Left lung (tissue), 10 donors: ENCODE data around the gene STIM1. TPM values are rescaled to one million over a fixed set of nuclear protein-coding genes. Genes with fewer than 3 reads are reported as not detected.
A peak's percentile ranks its signal among the peaks of the same experiment; 100 is the strongest.
"Not testable (repeated sequence)": the region's sequence is repeated elsewhere in the genome, so short reads cannot be mapped to it uniquely, and the experiment has no call there.

Experiments
- ATAC-seq: fragments of 200-7000 bp; cut with Tn5 transposase; one replicate; pipeline ENCODE4 v1.9.1; 2020; ENCODE audit warnings: moderate library complexity
- DNase-seq, 4 donors: peaks; one replicate each; pipeline ENCODE4 v3.0.0-alpha.2; 2013 to 2020
- H3K27ac ChIP-seq, 2 donors: fragments of 200-600 bp; sonication (generic) in 1 of 2; one replicate each; pipeline versions ENCODE4 v1.5.0 to v1.8.0; 2020 to 2021
- H3K27me3 ChIP-seq, 2 donors: fragments of 200-600 bp; sonication (generic) in 1 of 2; one replicate each; pipeline versions ENCODE4 v1.5.0 to v1.8.0; 2020 to 2021
- H3K36me3 ChIP-seq, 2 donors: fragments of 200-600 bp; sonication (generic) in 1 of 2; one replicate each; pipeline versions ENCODE4 v1.5.0 to v1.8.0; 2020 to 2021
- H3K4me1 ChIP-seq, 2 donors: fragments of 200-600 bp; one replicate each; pipeline ENCODE4 v1.8.0; 2021
- H3K4me3 ChIP-seq, 2 donors: fragments of 200-600 bp; sonication (generic) in 1 of 2; one replicate each; pipeline versions ENCODE4 v1.5.0 to v1.8.0; 2020 to 2021; ENCODE audit warnings: mild to moderate bottlenecking in 1 of 2
- H3K9me3 ChIP-seq, 2 donors: fragments of 200-600 bp; sonication (generic) in 1 of 2; one replicate each; pipeline versions ENCODE4 v1.5.0 to v1.8.0; 2020 to 2021
- CTCF ChIP-seq, 2 donors: fragments of 200-600 bp; sonication (generic) in 1 of 2; IDR thresholded peaks; one replicate each; pipeline versions ENCODE4 v1.5.0 to v1.8.0; 2021; ENCODE audit warnings: antibody characterized with exemption in 2 of 2
- intact Hi-C, 2 donors: fragments of 100-400 bp; cut with DNase I; formaldehyde crosslinking; loops; one replicate each; pipeline versions ENCODE4 v1.11.2 to v1.14.2; 2022
- polyA plus RNA-seq, 6 donors: library from polyadenylated mRNA; unstranded; fragments of 120-200 nt; gene quantifications; one replicate each; pipeline ENCODE4 v1.2.1, GENCODE V29; 2013; ENCODE audit not compliant: insufficient read length in 6 of 6
- total RNA-seq, 2 donors: library from RNA; stranded (reverse); fragmentation: NEBNext Ultra II Directional; extraction: Animal tissue kit (Norgen Biotek cat#: 25700); gene quantifications; one replicate each; pipeline ENCODE4 v1.2.1, GENCODE V29; 2021
- donor health status: DM: no; HTN: yes; CAD: no.
- donor health status: DM: no; HTN: no; CAD: no.

STIM1 gene
- total and polyA plus RNA-seq, 8 donors, result 38.9 to 56.0 (median 49.8) TPM

- H3K4me1 ChIP-seq, result peaks cover 0 to 8% of the 10 kb centered on the region in 2 donors
- no peak for DNase-seq
- no peaks in the 10 kb centered on the region for H3K9me3 ChIP-seq
- H3K27me3 ChIP-seq, result no peaks in the 10 kb centered on the region
- intact Hi-C loops, result no loop called here
- H3K27ac ChIP-seq, result no peak overlapping the region
- no peak overlapping the region for H3K4me3 ChIP-seq
- TF ChIP-seq CTCF (IDR thresholded peaks at IDR 0.05), result no peak
- no peak for ATAC-seq
- H3K36me3 ChIP-seq, result no peaks in the 10 kb centered on the region
Observed at GRCh38 chr11:4006946-4007680, 151.6 kb downstream of the STIM1 start.

GRCh38 chr11:4008116-4008515 is 152.7 kb downstream of the STIM1 start:
- Histone ChIP-seq H3K27ac (no peak overlapping the region), H3K27me3 (no peaks in the 10 kb centered on the region), H3K36me3 (no peaks in the 10 kb centered on the region), H3K9me3 (no peaks in the 10 kb centered on the region), H3K4me3 (no peak overlapping the region), H3K4me1 (peaks cover 0 to 8% of the 10 kb centered on the region in 2 donors)
- DNase-seq, result no peak
- TF ChIP-seq CTCF (IDR thresholded peaks at IDR 0.05), result no peak
- no peak for ATAC-seq
- intact Hi-C loops, result no loop called here

GRCh38 chr11:4016602-4017001 is 161.1 kb downstream of the STIM1 start:
- H3K36me3 ChIP-seq, H3K4me3 ChIP-seq, H3K27me3 ChIP-seq, H3K9me3 ChIP-seq, intact Hi-C loops, H3K4me1 ChIP-seq, H3K27ac ChIP-seq: not testable (repeated sequence)
- DNase-seq (peak in 1 of 4 donors; percentile 46), ATAC-seq (peak; percentile 64)

- Histone ChIP-seq H3K4me1 (no peaks in the 10 kb centered on the region), H3K4me3 (no peak overlapping the region), H3K27ac (no peak overlapping the region), H3K9me3 (no peaks in the 10 kb centered on the region), H3K36me3 (no peaks in the 10 kb centered on the region), H3K27me3 (no peaks in the 10 kb centered on the region)
- DNase-seq, result no peak
- intact Hi-C loops, result no loop called here
- ATAC-seq, result no peak
- TF ChIP-seq CTCF (IDR thresholded peaks at IDR 0.05), result no peak
Observed at GRCh38 chr11:4017129-4017528, 161.7 kb downstream of the STIM1 start.

GRCh38 chr11:4018641-4019040 is 163.2 kb downstream of the STIM1 start:
- H3K9me3 ChIP-seq, result no peaks in the 10 kb centered on the region
- no peak for ATAC-seq
- no peaks in the 10 kb centered on the region for H3K4me1 ChIP-seq
- intact Hi-C loops, result no loop called here
- H3K27me3 ChIP-seq, result no peaks in the 10 kb centered on the region
- H3K36me3 ChIP-seq, result no peaks in the 10 kb centered on the region
- H3K4me3 ChIP-seq, result no peak overlapping the region
- H3K27ac ChIP-seq, result no peak overlapping the region
- TF ChIP-seq CTCF (IDR thresholded peaks at IDR 0.05), result no peak
- DNase-seq, result no peak

- H3K27me3 ChIP-seq, result no peaks in the 10 kb centered on the region
- no peaks in the 10 kb centered on the region for H3K4me1 ChIP-seq
- no peaks in the 10 kb centered on the region for H3K9me3 ChIP-seq
- TF ChIP-seq CTCF (IDR thresholded peaks at IDR 0.05), result no peak
- H3K4me3 ChIP-seq, result no peak overlapping the region
- H3K27ac ChIP-seq, result no peak overlapping the region
- DNase-seq (no peak), ATAC-seq (no peak)
- H3K36me3 ChIP-seq, result peaks cover 0 to 1% of the 10 kb centered on the region in 2 donors
- intact Hi-C loops, result no loop called here
Observed at GRCh38 chr11:4019891-4020290, 164.4 kb downstream of the STIM1 start.
